Neural cell (in vitro differentiated cells): ENCODE measurements around the gene FOXK2. TPM values are rescaled to one million over a fixed set of nuclear protein-coding genes. Genes with fewer than 3 reads are reported as not detected.

Experiments
- H2AFZ ChIP-seq: fragments of 200-600, 300-800 bp; sonication (generic), shearing (Covaris generic); 2 replicates; pipeline ENCODE4 v1.6.0; 2014; ENCODE audit warnings: low read depth, mild to moderate bottlenecking, antibody characterized with exemption, low read length, moderate library complexity
- H3F3A ChIP-seq: fragments of 200-600 bp; shearing (Covaris generic); 2 replicates; pipeline ENCODE4 v1.6.1; 2016; ENCODE audit warnings: mild to moderate bottlenecking, moderate library complexity, mixed read lengths, antibody characterized with exemption, low read length; ENCODE audit not compliant: insufficient read depth, poor library complexity, severe bottlenecking
- H3K27ac ChIP-seq: fragments of 200-600, 300-800 bp; sonication (generic), shearing (Covaris generic); 2 replicates; pipeline ENCODE4 v1.5.1; 2014; ENCODE audit warnings: mild to moderate bottlenecking, low read length, moderate library complexity
- H3K27me3 ChIP-seq: fragments of 300-800, 200-600 bp; sonication (generic), shearing (Covaris generic); 2 replicates; pipeline ENCODE4 v1.6.0; 2014; ENCODE audit warnings: mild to moderate bottlenecking, low read depth, low read length, moderate library complexity; ENCODE audit not compliant: insufficient read depth
- H3K36me3 ChIP-seq: fragments of 300-800, 200-600 bp; sonication (generic), shearing (Covaris generic); 2 replicates; pipeline ENCODE4 v1.5.1; 2014; ENCODE audit warnings: mild to moderate bottlenecking, antibody characterized with exemption, low read length, moderate library complexity; ENCODE audit not compliant: insufficient read depth
- H3K4me2 ChIP-seq: fragments of 300-800, 200-600 bp; sonication (generic), shearing (Covaris generic); 2 replicates; pipeline ENCODE4 v1.6.0; 2014; ENCODE audit warnings: mild to moderate bottlenecking, low read length
- H3K4me3 ChIP-seq: fragments of 300-800, 200-600 bp; sonication (generic), shearing (Covaris generic); 2 replicates; pipeline ENCODE4 v1.5.1; 2014; ENCODE audit warnings: mild to moderate bottlenecking, low read length, moderate library complexity
- H3K79me2 ChIP-seq: fragments of 200-600 bp; shearing (Covaris generic); replicated peaks from 2 replicates; pipeline ENCODE4 v1.6.0; 2014; ENCODE audit warnings: mild to moderate bottlenecking, low read length, moderate library complexity; ENCODE audit not compliant: insufficient read depth
- H3K9ac ChIP-seq: fragments of 300-800, 200-600 bp; sonication (generic), shearing (Covaris generic); 2 replicates; pipeline ENCODE4 v1.6.1; 2016; ENCODE audit warnings: mild to moderate bottlenecking, low read length, mixed read lengths
- H3K9me2 ChIP-seq: fragments of 200-600 bp; shearing (Covaris generic); 2 replicates; pipeline ENCODE4 v1.6.1; 2016; ENCODE audit warnings: mild to moderate bottlenecking, low read length, mixed read lengths; ENCODE audit not compliant: insufficient read depth
- H3K9me3 ChIP-seq: fragments of 200-600, 300-800 bp; sonication (generic), shearing (Covaris generic); 2 replicates; pipeline ENCODE4 v1.6.1; 2016; ENCODE audit warnings: mild to moderate bottlenecking, mixed run types, low read length, moderate library complexity, mixed read lengths
- H4K20me1 ChIP-seq: fragments of 200-600 bp; shearing (Covaris generic); 2 replicates; pipeline ENCODE4 v1.6.1; 2016; ENCODE audit warnings: mild to moderate bottlenecking, mixed run types; ENCODE audit not compliant: insufficient read depth
- EP300 ChIP-seq: fragments of 450-650 bp; conservative IDR thresholded peaks from 2 replicates; pipeline ENCODE4 v1.6.1; 2014; ENCODE audit warnings: antibody characterized with exemption, mild to moderate bottlenecking, moderate library complexity; ENCODE audit not compliant: poor library complexity, severe bottlenecking
- EZH2 ChIP-seq: fragments of 200-600, 300-800 bp; shearing (Covaris generic), sonication (generic); IDR thresholded peaks from 2 replicates; pipeline ENCODE4 v1.6.1; 2014; ENCODE audit warnings: antibody characterized with exemption, low read length, borderline replicate concordance, mild to moderate bottlenecking; ENCODE audit not compliant: insufficient read depth, poor library complexity, severe bottlenecking
- MXI1 ChIP-seq: fragments of 450-650 bp; conservative IDR thresholded peaks from 2 replicates; pipeline ENCODE4 v1.6.1; 2014; ENCODE audit warnings: antibody characterized with exemption, mild to moderate bottlenecking; ENCODE audit not compliant: poor library complexity, severe bottlenecking
- POLR2AphosphoS5 ChIP-seq: IDR thresholded peaks from 2 replicates; pipeline ENCODE4 v1.6.1; 2012
- RAD21 ChIP-seq: fragments of 450-650 bp; conservative IDR thresholded peaks from 2 replicates; pipeline ENCODE4 v1.6.1; 2014; ENCODE audit warnings: antibody characterized with exemption, mild to moderate bottlenecking, moderate library complexity
- SMC3 ChIP-seq: fragments of 450-650 bp; conservative IDR thresholded peaks from 2 replicates; pipeline ENCODE4 v1.6.1; 2014; ENCODE audit warnings: antibody characterized with exemption, mild to moderate bottlenecking, moderate library complexity; ENCODE audit not compliant: poor library complexity
- TAF1 ChIP-seq: IDR thresholded peaks from 2 replicates; pipeline ENCODE4 v1.6.1; 2012; ENCODE audit warnings: low read depth
- polyA plus RNA-seq: library from polyadenylated mRNA; depleted of rRNA; stranded (reverse); fragments of >200 nt; gene quantifications from 2 replicates; pipeline ENCODE4 v1.2.3, GENCODE V29; 2014
- TF ChIP-seq, protein P1 (sequence below): IDR thresholded peaks from 2 replicates; pipeline ENCODE4 v1.6.1; 2012; ENCODE audit warnings: borderline replicate concordance
- TF ChIP-seq, protein P2 (sequence below): fragments of 450-650 bp; IDR thresholded peaks from 2 replicates; pipeline ENCODE4 v1.5.1; 2014; ENCODE audit warnings: antibody characterized with exemption, mild to moderate bottlenecking, moderate library complexity; ENCODE audit not compliant: poor library complexity, severe bottlenecking

Gene FOXK2
- polyA plus RNA-seq, 1 donor from 2014 or later, result 24.4 TPM

- no peaks in the 10 kb centered on the region for H4K20me1 ChIP-seq
- no peaks in the 10 kb centered on the region for H3F3A ChIP-seq
- H3K36me3 ChIP-seq, result peaks cover 5% of the 10 kb centered on the region
- no peaks in the 10 kb centered on the region for H3K9me2 ChIP-seq
- H2AFZ ChIP-seq, result no peak overlapping the region
- no peak for TF ChIP-seq TAF1
- no peak overlapping the region for H3K27ac ChIP-seq
- no peak overlapping the region for H3K4me2 ChIP-seq
- H3K9ac ChIP-seq, result no peak overlapping the region
- H3K27me3 ChIP-seq, result no peaks in the 10 kb centered on the region
- H3K79me2 ChIP-seq, result no peaks in the 10 kb centered on the region
- no peaks in the 10 kb centered on the region for H3K9me3 ChIP-seq
- no peak overlapping the region for H3K4me3 ChIP-seq
Observed at GRCh38 chr17:82480318-82480717, 39.2 kb upstream of the FOXK2 start.

DNA sequence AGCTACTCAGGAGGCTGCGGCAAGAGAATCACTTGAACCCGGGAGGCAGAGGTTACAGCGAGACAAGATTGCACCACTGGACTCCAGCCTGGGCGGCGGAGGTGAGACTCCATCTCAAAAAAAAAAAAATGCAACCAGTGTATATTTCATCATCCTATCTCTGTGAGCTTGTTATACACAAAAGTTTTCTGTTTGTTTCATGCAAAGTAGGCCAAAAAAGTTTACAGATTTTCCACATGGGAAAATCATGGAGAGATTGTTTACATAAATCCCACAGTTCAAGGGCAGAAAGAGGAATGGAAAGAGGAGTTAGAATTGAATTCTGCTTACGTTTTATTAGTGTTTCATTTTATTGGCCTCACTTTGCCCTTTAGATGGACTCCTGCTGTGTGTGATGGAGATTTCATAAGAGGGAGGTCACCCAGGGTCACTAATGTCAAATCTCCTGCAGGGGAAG, 36.3 kb upstream of the FOXK2 start:
- no peaks in the 10 kb centered on the region for H3F3A ChIP-seq
- no peak overlapping the region for H3K4me3 ChIP-seq
- TF ChIP-seq POLR2AphosphoS5, result no peak
- TF ChIP-seq, protein P1, sequence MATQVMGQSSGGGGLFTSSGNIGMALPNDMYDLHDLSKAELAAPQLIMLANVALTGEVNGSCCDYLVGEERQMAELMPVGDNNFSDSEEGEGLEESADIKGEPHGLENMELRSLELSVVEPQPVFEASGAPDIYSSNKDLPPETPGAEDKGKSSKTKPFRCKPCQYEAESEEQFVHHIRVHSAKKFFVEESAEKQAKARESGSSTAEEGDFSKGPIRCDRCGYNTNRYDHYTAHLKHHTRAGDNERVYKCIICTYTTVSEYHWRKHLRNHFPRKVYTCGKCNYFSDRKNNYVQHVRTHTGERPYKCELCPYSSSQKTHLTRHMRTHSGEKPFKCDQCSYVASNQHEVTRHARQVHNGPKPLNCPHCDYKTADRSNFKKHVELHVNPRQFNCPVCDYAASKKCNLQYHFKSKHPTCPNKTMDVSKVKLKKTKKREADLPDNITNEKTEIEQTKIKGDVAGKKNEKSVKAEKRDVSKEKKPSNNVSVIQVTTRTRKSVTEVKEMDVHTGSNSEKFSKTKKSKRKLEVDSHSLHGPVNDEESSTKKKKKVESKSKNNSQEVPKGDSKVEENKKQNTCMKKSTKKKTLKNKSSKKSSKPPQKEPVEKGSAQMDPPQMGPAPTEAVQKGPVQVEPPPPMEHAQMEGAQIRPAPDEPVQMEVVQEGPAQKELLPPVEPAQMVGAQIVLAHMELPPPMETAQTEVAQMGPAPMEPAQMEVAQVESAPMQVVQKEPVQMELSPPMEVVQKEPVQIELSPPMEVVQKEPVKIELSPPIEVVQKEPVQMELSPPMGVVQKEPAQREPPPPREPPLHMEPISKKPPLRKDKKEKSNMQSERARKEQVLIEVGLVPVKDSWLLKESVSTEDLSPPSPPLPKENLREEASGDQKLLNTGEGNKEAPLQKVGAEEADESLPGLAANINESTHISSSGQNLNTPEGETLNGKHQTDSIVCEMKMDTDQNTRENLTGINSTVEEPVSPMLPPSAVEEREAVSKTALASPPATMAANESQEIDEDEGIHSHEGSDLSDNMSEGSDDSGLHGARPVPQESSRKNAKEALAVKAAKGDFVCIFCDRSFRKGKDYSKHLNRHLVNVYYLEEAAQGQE, result no peak
- TF ChIP-seq SMC3, result no peak
- TF ChIP-seq RAD21, result no peak
- TF ChIP-seq EP300, result no peak
- TF ChIP-seq TAF1, result no peak
- TF ChIP-seq, protein P2, sequence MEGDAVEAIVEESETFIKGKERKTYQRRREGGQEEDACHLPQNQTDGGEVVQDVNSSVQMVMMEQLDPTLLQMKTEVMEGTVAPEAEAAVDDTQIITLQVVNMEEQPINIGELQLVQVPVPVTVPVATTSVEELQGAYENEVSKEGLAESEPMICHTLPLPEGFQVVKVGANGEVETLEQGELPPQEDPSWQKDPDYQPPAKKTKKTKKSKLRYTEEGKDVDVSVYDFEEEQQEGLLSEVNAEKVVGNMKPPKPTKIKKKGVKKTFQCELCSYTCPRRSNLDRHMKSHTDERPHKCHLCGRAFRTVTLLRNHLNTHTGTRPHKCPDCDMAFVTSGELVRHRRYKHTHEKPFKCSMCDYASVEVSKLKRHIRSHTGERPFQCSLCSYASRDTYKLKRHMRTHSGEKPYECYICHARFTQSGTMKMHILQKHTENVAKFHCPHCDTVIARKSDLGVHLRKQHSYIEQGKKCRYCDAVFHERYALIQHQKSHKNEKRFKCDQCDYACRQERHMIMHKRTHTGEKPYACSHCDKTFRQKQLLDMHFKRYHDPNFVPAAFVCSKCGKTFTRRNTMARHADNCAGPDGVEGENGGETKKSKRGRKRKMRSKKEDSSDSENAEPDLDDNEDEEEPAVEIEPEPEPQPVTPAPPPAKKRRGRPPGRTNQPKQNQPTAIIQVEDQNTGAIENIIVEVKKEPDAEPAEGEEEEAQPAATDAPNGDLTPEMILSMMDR, result no peak
- no peak for TF ChIP-seq MXI1
- no peak for TF ChIP-seq EZH2
- H4K20me1 ChIP-seq, result no peaks in the 10 kb centered on the region
- H2AFZ ChIP-seq, result no peak overlapping the region
- no peak overlapping the region for H3K9ac ChIP-seq
- no peak overlapping the region for H3K27ac ChIP-seq
- H3K9me3 ChIP-seq, result no peaks in the 10 kb centered on the region
- no peaks in the 10 kb centered on the region for H3K9me2 ChIP-seq
- peaks cover 5% of the 10 kb centered on the region for H3K36me3 ChIP-seq
- H3K27me3 ChIP-seq, result no peaks in the 10 kb centered on the region
- no peaks in the 10 kb centered on the region for H3K79me2 ChIP-seq
- H3K4me2 ChIP-seq, result no peak overlapping the region

GRCh38 chr17:82483836-82484235, 35.7 kb upstream of the FOXK2 start:
- Histone ChIP-seq H4K20me1 (no peaks in the 10 kb centered on the region), H3K4me2 (no peak overlapping the region), H3K9ac (no peak overlapping the region), H2AFZ (no peak overlapping the region), H3K4me3 (no peak overlapping the region), H3K9me3 (no peaks in the 10 kb centered on the region), H3K36me3 (peaks cover 5% of the 10 kb centered on the region), H3F3A (no peaks in the 10 kb centered on the region), H3K27ac (no peak overlapping the region), H3K27me3 (no peaks in the 10 kb centered on the region), H3K9me2 (no peaks in the 10 kb centered on the region), H3K79me2 (no peaks in the 10 kb centered on the region)
- TF ChIP-seq MXI1, result no peak
- TF ChIP-seq TAF1, result no peak
- TF ChIP-seq EZH2, result no peak
- no peak for TF ChIP-seq EP300
- TF ChIP-seq, protein P2, result no peak
- TF ChIP-seq, protein P1, result no peak
- no peak for TF ChIP-seq SMC3
- no peak for TF ChIP-seq POLR2AphosphoS5
- TF ChIP-seq RAD21, result no peak
